Body of pancreas (tissue), 4 donors: Measurements from ENCODE around the gene ACTN1. TPM values are rescaled to one million over a fixed set of nuclear protein-coding genes. Genes with fewer than 3 reads are reported as not detected.
A peak's percentile ranks its signal among the peaks of the same experiment; 100 is the strongest.

Source experiments
- ATAC-seq: fragments of 150-250 bp; one replicate; pipeline ENCODE4 v1.9.1; 2016
- DNase-seq, 4 donors: peaks; one replicate each; pipeline ENCODE4 v3.0.0-alpha.2; 2019
- H3K27ac ChIP-seq, 4 donors: fragments of 200-600 bp; sonication (generic); 1 replicate in 3 of 4; 2 replicates in 1 of 4; pipeline versions ENCODE4 v1.5.1 to v1.6.1; 2016 to 2019; ENCODE audit warnings: mild to moderate bottlenecking in 1 of 4, mixed read lengths in 1 of 4, moderate library complexity in 1 of 4
- H3K27me3 ChIP-seq, 2 donors: fragments of 200-600 bp; sonication (generic); one replicate each; pipeline ENCODE4 v1.6.0; 2016; ENCODE audit warnings: mild to moderate bottlenecking in 1 of 2
- H3K36me3 ChIP-seq, 2 donors: fragments of 200-600 bp; sonication (generic); replicated peaks in 1 of 2; 2 replicates each; pipeline ENCODE4 v1.5.1; 2016; ENCODE audit warnings: low read depth in 2 of 2; ENCODE audit not compliant: insufficient read depth in 1 of 2
- H3K4me1 ChIP-seq: fragments of 200-600 bp; sonication (generic); one replicate; pipeline ENCODE4 v1.6.0; 2016
- H3K4me3 ChIP-seq, 2 donors: fragments of 200-600 bp; sonication (generic); 1 replicate in 1 of 2; 2 replicates in 1 of 2; pipeline ENCODE4 v1.5.1; 2016 to 2019
- H3K9me3 ChIP-seq, 3 donors: fragments of 200-600 bp; sonication (generic); 1 replicate in 2 of 3; 2 replicates in 1 of 3; pipeline ENCODE4 v1.5.1; 2016
- CTCF ChIP-seq, 7 experiments: fragments of 450-650 bp in 4 of 7; fragments of 200-600 bp in 3 of 7; sonication (generic) in 3 of 7; IDR thresholded peaks; one replicate each; pipeline ENCODE4 v1.5.1; 2016 to 2019; ENCODE audit warnings: antibody characterized with exemption in 7 of 7
- POLR2A ChIP-seq, 3 donors: fragments of 450-650 bp; IDR thresholded peaks; one replicate each; pipeline ENCODE4 v1.6.1; 2016; ENCODE audit warnings: antibody characterized with exemption in 3 of 3, mild to moderate bottlenecking in 2 of 3
- WGBS, 2 donors: methylation state at CpG; one replicate each; pipeline ENCODE4 v1.1.5; 2017; 5-methylcytosine and 5-hydroxymethylcytosine counted together
- intact Hi-C: fragments of 100-400 bp; cut with DNase I; formaldehyde crosslinking; loops from one replicate; pipeline ENCODE4 v1.15.1; 2023
- total RNA-seq, 2 donors: library from RNA; depleted of rRNA; stranded (reverse); fragments of >200 nt; gene quantifications; one replicate each; pipeline ENCODE4 v1.1.0, GENCODE V29; 2016

Gene ACTN1
- total RNA-seq, 2 donors from 2014 or later: 84.8 to 93.6 TPM

GRCh38 chr14:68939181-68939892 lies 39.8 kb downstream of the ACTN1 start:
- no peaks in the 10 kb centered on the region for H3K36me3 ChIP-seq
- ATAC-seq: no peak
- DNase-seq: no peak
- H3K9me3 ChIP-seq: no peaks in the 10 kb centered on the region
- peaks cover 98% of the 10 kb centered on the region for H3K4me1 ChIP-seq
- no peak for TF ChIP-seq CTCF (IDR thresholded peaks at IDR 0.05)
- TF ChIP-seq POLR2A (IDR thresholded peaks at IDR 0.05): no peak
- H3K27me3 ChIP-seq: no peaks in the 10 kb centered on the region
- no peak overlapping the region for H3K4me3 ChIP-seq
- intact Hi-C loops: no loop called here
- peak overlapping the region; percentile 74 to 91 (median 89) for H3K27ac ChIP-seq
- WGBS, 2 donors: 68% methylated on average over 10 to 11 of the region's 11 CpGs

- Histone ChIP-seq H3K36me3 (no peaks in the 10 kb centered on the region), H3K9me3 (no peaks in the 10 kb centered on the region), H3K4me1 (peaks cover 95% of the 10 kb centered on the region), H3K4me3 (no peak overlapping the region), H3K27ac (peak overlapping the region; percentile 74 to 91 (median 89)), H3K27me3 (no peaks in the 10 kb centered on the region)
- DNase-seq: peak; percentile 77 to 84 (median 82)
- no peak for TF ChIP-seq CTCF (IDR thresholded peaks at IDR 0.05)
- no peak for TF ChIP-seq POLR2A (IDR thresholded peaks at IDR 0.05)
- ATAC-seq: peak; percentile 41
- intact Hi-C loops: no loop called here
- 4 to 21% methylated on average over 2 to 4 of the region's 4 CpGs for WGBS, 2 donors
Measured at GRCh38 chr14:68938271-68939150, 40.6 kb downstream of the ACTN1 start.

GRCh38 chr14:68937471-68938270 lies 41.4 kb downstream of the ACTN1 start:
- TF ChIP-seq CTCF (IDR thresholded peaks at IDR 0.05) (peak in 6 of 7 experiments; percentile 11 to 46 (median 33)), POLR2A (IDR thresholded peaks at IDR 0.05) (peak in 2 of 3 donors; percentile 31 to 39)
- Histone ChIP-seq H3K4me3 (no peak overlapping the region), H3K27ac (peak overlapping the region; percentile 74 to 91 (median 89)), H3K36me3 (no peaks in the 10 kb centered on the region), H3K9me3 (no peaks in the 10 kb centered on the region), H3K4me1 (peaks cover 86% of the 10 kb centered on the region), H3K27me3 (no peaks in the 10 kb centered on the region)
- WGBS, 2 donors: 35 to 56% methylated on average over 3 to 11 of the region's 11 CpGs
- ATAC-seq (peak; percentile 31), DNase-seq (peak; percentile 63 to 80 (median 74))
- intact Hi-C loops: no loop called here

GRCh38 chr14:68936980-68937379 lies 42.1 kb downstream of the ACTN1 start:
- DNase-seq (no peak), ATAC-seq (no peak)
- peak overlapping the region in 3 of 4 donors; percentile 88 to 91 (median 90) for H3K27ac ChIP-seq
- WGBS, 2 donors: 40 to 54% methylated on average over 2 of the region's 2 CpGs
- no peaks in the 10 kb centered on the region for H3K36me3 ChIP-seq
- no peaks in the 10 kb centered on the region for H3K27me3 ChIP-seq
- TF ChIP-seq POLR2A (IDR thresholded peaks at IDR 0.05): no peak
- TF ChIP-seq CTCF (IDR thresholded peaks at IDR 0.05): no peak
- H3K4me3 ChIP-seq: no peak overlapping the region
- peaks cover 79% of the 10 kb centered on the region for H3K4me1 ChIP-seq
- no peaks in the 10 kb centered on the region for H3K9me3 ChIP-seq
- intact Hi-C loops: no loop called here
